GM21447 (cell line): Measurements from ENCODE around the gene DHX58.
"Not testable (repeated sequence)": the region's sequence is repeated elsewhere in the genome, so short reads cannot be mapped to it uniquely, and the experiment has no call there.

ENCODE experiments used
- ATAC-seq: cut with Tn5 transposase; IDR thresholded peaks from one replicate; pipeline ENCODE4 v1.9.1; 2021; ENCODE audit not compliant: unreplicated experiment

DHX58 gene

DNA sequence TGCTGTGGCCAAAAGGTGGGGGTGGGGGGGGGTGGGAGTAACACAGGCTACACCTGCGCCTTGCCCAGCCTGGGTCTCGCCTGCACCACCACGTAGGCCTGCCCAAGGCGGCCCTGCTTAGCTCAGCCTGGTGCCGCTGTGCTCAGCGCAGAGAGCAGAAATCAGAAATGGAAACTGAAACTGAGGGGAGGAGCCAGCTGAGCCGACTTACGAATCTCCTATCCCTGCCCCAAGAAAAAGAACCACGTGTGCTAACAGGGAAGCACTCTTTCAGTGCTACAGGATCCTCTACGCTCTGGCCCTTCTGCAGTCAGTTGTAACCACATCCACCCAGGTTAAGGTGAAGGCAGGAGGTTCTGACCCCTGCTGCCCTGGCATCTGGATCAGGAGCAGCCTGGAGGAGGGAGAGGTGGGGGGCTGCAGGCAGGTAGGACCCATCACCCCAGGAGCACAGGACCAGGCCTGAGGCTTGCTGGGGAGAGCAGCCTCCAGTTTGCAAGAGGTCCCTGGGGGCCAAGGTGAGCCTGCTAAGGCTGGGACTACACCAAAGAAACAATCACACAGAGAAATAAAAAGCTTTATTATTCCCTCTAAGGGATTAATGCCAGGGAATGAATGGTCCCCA, at the start of gene DHX58:
TSS of gene DHX58 (minus strand) at position 163 of the 625 bp plus-strand sequence. CDS start 822 bp downstream, outside the sequence.
- peak; percentile 68 for ATAC-seq

DNA sequence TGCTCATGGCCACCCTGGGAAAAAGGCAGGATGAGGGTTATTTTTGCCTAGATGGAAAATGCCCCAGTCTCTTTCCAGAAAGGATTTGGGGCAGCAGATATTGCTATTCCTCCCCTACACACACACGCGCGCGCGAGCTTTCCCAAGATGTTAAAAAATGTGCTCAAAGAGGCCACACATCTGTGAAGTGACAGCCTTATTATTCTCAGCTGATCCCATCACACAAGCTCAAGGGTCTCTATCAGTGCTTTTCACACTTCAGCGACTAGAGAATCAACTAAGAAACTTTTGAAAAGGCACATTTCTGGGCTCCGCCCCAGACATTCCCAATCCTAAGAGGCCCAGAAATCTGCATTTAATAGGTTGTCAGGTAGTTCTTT, 48.0 kb upstream of the DHX58 start:
- no peak for ATAC-seq

DNA sequence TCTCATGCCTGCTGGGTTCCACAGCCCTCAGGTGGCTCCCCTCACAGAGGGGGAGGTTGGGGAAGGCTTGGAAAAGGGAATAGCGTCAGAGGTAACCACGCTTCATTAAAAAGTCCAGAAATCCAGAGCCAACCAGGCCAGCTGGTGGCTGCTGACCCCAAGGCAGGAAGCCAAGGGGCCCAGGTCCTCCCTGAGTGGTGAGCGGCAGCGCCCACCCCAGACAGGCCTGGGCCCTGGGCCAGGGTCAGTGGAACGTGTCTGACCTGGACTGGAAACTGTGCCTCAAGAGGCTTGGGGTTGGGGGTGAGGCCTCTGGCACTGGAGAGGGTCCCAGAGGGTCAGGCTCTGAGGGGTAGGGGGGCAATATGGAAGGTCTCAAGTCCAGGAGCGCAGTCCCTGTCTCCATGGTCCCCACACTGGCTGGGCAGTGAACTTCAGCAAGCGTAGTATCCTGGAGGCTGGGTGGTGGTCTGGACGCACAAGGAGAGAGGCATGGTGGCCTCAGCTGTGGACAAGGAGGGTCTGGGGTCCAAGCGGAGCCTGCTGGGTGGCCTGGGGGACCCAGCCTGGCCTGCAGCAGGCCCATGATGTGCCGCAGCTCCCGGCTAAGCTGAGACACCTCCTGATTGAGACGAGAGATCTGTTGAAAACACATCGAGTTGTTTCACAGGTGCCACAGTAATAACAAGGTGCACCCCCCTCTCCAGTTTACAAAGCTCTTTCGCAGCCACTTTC, 47.4 kb upstream of the DHX58 start:
- no peak for ATAC-seq

DNA sequence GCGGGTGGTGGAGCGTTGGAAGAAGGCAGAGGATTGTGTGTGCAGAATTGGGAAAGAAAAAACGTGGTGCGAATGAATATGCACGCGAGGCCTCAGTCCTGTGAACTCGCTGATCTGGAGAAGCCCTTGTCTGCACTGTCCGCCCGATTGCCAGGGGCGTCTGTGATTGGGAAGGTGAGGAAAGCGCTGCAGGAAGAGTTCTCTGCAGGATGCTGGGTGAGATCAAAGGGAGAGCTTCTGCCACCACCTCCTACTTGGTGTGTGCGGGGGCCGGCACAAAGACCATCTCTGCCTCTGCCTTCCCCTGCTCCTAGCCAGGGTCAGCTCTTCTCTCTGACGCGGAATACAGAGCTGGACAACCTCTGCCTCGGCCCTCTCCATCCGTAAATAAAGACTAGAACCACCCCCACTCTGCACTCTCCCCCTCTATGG, 43.1 kb upstream of the DHX58 start:
- no peak for ATAC-seq

DNA sequence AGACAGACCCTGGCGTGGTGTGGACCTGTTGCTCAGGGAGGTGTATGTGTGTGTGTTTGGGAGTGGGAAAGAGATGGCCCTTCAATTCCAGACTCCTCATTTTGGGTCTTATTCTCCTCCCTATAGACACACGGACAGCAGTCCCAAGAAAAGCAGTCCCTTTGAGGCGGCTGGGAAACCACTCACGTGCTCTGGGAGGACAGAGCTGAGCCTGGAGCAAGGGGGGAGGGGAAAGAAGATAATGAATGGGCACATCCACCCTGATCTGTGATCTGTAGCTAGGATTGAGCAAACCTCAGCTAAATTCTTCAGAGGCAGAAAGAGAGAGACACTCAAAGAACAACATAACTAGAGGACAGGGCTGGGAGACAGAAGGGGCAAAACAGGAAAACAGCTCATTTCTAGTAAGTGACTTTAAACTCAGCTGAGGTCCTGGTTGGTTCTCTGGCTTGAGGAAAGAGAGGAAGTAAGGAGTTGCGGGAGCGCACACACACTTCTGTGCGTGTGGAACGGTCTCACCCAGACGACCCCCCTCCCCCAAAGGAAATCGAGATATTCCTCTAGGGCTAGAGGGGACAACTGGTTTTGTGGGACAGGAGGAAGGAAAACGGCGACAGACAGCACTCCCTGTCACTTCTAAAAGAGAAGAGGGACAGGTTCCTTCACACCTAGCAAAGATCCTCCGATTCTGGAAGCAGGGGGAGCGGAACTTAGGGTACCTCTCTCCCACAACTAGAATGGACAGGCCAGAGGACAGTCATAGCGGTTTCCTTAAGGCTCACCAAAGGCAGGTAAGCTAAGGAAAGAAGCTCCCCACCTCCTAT, 41.6 kb upstream of the DHX58 start:
- no peak for ATAC-seq

DNA sequence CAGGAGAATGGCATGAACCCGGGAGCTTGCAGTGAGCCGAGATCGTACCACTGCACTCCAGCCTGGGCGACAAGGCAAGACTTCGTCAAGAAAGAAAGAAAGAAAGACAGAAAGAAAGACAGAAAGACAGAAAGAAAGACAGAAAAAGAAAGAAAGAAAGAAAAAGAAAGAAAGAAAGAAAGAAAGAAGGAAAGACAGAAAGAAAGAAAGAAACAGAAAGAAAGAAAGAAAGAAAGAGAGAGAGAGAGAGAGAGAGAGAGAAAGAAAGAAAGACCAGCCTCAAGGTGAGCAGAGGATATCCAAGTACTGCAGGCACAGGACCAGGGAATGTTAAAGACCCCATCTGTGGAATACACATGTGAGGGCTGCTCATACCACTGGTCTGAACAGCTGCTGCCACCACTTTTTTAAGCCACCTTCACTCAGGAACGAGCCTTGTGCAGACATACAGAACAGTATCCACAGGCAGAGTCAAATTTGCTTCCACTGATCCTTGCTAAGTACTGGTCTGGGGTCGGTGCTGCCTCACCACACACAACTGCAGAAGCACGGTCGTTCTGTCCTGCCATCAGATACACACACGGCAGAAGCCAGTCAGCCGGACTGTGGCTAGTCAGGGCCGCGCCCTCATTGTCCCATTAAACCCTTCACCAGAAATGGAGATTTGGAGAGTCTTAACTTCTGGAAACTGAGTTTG, 34.5 kb upstream of the DHX58 start:
- ATAC-seq = no peak

DNA sequence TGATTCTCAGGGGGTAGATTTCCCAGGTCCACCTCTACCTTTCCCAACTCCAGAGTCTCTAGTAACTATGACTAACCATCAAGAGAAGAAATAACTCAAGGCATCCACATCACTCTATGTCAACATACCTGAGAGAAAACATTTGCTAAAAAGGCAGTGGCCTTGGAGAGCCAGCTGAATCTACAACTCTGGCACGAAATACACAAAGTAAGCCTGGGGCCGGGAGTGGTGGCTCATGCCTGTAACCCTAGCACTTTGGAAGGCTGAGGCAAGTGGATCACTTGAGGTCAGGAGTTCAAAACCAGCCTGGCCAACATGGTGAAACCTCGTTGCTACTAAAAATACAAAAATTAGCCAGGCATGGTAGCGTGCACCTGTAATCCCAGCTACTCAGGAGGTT, 30.6 kb upstream of the DHX58 start:
- ATAC-seq = not testable (repeated sequence)

DNA sequence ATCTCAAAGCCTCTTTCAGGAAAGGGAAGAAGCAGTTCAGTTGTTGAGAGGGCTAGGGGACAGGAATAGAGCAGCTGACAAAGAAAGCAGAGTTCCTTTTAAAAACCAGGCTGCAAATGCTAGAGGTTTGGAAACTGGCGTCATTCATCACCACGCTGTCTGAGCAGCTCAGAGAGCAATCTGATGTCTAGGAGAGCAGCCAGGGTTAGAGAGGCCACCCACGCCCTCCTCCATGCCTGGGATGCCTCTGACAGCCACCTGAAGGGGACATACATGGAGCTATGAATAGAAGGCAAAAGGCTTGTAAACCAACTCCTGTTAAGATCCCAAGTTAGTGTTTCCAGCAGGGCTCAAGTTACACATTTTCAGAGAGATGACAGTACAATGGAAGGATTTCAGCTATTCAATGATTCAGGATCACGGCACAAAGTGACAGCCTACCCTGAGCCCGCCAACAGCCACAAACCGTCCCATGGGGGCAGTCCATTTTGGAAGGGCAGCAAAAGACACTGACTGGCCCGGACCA, 29.9 kb upstream of the DHX58 start:
- no peak for ATAC-seq

DNA sequence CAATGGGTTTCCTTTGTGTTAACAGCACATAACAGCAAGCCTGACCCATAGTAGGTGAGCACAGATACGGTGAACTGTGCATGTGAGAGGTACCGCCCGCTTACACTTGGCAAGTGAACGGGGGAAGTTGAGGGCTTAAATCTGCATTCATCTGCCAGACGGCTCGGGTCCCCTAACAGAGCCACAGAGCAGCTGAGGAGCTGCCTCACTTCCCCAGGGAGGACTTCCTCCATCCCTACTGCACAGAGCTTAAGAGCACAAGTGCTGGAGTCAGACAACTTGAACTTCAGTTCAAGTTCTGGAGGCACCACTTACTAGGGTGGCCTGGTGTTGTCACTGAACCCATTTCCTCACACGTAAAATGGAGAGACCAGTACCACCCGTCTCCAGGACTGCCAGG, 28.9 kb upstream of the DHX58 start:
- no peak for ATAC-seq

DNA sequence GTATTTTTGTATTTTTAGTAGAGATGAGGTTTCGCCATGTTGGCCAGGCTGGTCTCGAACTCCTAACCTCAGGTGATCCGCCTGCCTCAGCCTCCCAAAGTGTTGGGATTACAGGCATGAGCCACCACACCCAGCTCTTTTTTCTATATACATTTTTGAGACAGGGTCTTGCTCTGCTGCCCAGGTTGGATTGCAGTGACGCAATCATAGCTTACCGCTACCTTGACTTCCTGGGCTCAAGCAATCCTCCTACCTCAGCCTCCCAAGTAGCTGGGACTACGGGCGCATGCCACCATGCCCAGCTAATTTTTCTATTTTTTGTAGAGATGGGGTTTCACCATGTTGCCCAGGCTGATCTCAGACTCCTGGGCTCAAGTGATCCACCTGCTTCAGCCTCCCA, 28.2 kb upstream of the DHX58 start:
- ATAC-seq = not testable (repeated sequence)

DNA sequence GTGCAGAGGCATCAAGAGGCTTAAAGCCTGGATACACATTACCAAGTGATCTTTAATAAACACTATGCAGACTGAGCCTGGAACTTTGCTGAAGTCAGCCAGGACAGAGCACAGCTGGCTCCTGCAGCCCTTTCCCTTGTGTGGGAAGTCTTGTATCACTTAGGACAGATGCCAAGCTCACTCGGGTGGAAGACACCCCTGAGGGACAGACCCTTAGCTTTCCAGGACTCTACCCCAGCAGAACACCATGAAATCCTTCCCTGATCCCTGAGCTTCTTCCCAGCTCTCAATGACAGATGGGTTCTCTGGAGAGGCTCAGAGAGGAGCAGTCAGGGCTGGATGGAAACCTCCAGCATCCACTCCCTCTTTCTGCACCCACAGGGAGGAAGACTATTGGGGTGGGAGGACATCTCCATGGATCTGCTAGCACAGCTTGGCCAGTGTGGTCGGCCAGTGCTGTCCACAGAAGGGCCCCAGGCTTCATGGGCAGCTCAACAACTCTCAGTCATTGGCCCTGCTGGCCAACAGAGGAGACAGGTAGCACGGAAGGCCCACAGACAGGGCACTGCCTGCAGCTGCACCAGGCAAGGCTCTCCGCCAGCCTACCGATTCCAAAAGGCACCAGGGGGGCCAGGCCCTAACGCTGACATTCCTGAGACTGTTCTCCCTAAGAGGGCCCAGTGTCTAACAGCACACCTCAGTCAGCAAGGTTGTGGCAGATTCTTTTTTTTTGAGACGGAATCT, 26.4 kb upstream of the DHX58 start:
- ATAC-seq = no peak

DNA sequence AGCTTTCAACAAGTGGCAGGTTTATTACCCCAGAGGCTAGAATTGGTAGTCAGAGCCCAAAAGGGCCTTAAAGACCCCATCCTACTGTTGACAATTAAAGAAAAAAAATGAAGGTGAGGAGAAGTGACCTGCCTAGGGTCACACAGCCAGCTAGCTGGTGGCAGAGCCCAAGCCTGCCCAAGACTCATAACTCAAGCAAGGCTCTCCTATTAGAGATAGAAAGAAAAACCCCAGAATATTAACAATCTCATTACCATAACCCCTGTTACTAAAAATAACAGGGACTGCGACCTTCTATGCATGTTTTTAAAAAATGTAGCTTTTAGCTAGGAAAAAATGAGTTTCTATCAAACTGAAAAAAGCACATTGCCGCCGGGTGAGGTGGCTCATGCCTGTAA, 24.1 kb upstream of the DHX58 start:
- ATAC-seq = no peak

DNA sequence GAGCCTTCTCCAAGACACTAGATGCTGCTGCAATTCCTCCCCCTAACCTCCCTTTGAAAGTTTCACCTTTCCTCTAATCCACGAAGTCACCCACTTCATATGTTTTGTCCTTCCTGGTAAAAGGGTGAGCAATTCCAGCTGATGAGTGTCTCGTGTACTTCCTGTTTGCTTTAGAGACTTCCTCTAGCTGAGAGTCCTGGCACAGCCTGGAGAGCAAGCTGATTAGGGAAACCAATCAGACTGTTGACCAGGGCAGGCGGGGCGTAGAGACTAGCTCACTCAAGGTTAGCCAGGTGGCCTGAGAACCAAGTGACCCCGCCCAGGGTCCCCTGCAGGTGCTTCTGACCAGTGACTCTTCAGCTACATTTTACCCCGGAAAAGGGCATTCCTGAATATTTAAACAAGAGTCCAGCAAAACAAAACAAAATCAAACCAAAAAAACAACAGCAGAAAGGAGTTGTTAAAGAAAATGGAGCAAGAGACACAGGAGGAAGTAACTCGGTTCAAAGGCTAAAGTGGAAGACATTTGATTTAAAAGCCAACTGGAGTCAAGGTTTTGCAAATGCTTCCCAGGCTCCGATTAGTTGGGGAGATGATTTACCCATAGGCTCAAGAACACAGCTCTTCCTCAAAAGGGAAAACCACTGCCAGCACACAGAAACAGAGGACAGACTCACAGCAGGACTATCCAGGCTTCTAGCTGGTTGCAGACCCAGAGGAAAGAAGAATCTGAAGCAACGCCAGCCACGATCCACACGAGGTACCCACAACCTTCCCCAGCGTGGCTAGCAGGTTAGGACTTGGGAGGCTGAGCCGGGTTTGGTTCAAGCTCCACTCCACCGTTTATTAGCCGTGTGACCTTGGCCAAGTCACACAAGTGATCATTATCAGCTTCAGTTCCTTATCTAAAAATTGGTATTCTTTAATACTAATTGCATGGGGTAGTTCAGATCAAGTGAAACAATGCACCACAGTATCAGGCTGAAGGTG, 23.4 kb upstream of the DHX58 start:
- ATAC-seq = no peak

DNA sequence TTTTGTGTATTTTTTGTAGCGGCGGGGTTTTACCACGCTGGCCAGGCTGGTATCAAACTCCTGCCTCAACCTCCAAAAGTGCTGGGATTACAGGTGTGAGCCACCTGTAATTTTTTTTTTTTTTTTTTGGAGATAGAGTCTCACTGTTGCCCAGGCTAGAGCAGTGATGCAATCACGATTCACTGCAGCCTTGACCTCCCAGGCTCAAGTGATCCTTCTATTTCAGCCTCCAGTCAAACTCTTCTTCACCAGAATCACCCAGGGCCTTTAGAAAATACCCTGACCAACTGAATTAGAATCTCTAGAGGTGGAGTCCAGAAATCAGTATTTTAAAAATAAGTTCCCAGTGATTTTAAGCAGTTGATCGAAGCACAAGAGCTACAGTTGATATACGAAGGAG, 22.6 kb upstream of the DHX58 start:
- ATAC-seq = no peak

DNA sequence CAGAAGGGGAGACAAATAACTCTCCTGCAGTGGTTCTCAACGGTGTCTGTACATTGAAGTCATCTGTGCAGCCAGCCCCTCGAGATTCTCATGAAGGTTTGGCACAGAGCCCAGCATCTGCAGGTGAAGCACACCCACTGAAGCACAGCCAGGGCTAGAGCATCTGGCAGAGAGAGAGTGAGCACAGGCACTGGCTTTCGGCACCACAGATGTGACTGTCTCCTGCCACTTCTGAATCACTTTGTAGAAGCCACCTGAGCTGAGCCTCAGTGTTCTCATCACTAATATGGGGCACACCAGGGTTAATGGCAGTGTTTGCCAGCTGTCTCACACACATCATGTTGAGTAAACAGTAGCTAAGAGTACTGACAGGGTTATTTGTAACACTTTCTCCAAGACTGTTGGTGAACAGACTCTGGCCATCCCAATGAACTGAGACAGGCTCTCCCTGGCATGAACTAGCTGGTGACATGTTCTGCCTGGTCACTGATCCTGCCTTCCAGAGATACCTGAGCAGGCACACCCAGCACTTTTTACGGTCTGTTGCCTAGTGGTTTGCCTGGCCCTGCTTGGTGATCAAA, 21.0 kb upstream of the DHX58 start:
- peak; percentile 79 for ATAC-seq

DNA sequence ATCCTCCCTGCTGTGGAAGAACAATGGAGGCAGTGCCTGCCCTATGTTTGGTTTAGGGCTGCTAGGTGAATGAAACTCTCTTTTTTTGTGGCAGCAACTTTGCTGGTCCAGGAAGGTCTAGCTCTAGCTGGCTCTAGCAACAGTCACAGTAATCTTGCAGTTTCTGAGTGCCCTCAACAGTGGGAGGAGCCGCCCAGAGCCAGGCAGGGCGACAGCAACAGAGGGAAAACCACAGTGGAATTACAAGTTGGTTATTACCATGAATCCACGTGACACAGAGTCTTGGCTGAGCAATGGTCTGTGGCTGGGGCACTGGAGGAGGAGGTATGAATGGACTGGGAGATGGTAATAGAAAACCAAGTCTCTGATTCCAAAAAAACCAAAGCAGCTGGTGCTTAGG, 20.4 kb upstream of the DHX58 start:
- ATAC-seq = peak; percentile 48

DNA sequence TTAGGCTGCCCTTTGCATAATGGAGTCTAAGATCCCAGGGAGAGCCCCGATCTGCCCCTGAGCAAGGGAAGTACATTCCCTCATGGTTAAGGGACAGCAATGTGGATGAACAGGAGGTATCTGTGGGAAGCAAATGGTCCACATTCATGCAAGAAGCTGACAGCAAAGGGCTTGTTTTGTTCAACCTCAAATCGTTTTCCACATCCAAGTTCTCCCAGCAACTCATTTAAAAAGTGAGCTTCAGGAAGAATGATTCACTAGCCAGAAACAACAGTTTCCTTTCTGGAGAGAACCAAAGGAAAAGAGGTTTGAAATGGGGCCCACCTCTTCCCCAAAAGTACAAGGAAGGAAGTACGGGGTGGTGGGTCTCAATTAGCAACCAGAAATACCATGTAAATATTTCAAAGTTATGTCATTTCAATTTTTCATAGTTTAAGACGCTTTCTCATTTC, 19.5 kb upstream of the DHX58 start:
- no peak for ATAC-seq

DNA sequence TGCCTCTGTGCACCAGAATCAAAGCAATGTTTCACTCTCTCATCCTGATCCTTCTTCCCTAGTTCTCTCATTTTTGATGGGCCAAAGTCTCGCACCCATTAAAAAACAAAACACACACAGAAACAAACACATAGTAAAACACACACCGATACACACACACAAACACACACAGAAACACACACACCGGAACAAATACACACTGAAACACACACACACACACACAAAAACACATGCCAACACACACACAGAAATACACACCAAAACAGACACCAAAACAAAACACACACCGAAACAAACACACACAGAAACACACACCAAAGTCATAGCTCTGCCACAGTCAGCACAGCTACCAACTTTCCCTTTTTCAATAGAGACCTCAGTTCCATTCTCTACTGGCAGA, 18.7 kb upstream of the DHX58 start:
- ATAC-seq = no peak
